Natural killer cell (primary cell): ENCODE data around the gene SKAP2. TPM values are rescaled to one million over a fixed set of nuclear protein-coding genes. Genes with fewer than 3 reads are reported as not detected.

Source experiments
- ATAC-seq, 3 donors: fragments of 150-1000 bp in 2 of 3; fragments of 200-7000 bp in 1 of 3; cut with Tn5 transposase; 1 replicate in 1 of 3; 2 replicates in 2 of 3; pipeline ENCODE4 v1.10.0; 2021; ENCODE audit warnings: mild to moderate bottlenecking in 2 of 3, moderate library complexity in 2 of 3
- DNase-seq, 2 donors: peaks; one replicate each; pipeline versions ENCODE4 v3.0.0 to v3.0.0-alpha.2; 2013 to 2021; ENCODE audit warnings: mixed read lengths in 1 of 2
- H3K27ac ChIP-seq: one replicate; pipeline ENCODE4 v1.5.1; 2013; ENCODE audit warnings: mild to moderate bottlenecking, low read length
- H3K27me3 ChIP-seq: one replicate; pipeline ENCODE4 v1.6.1; 2013; ENCODE audit warnings: low read length; ENCODE audit not compliant: control insufficient read depth, insufficient read depth
- H3K36me3 ChIP-seq: one replicate; pipeline ENCODE4 v1.6.1; 2013; ENCODE audit warnings: low read length; ENCODE audit not compliant: control insufficient read depth, insufficient read depth
- H3K4me1 ChIP-seq: one replicate; pipeline ENCODE4 v1.6.1; 2013; ENCODE audit warnings: low read length; ENCODE audit not compliant: control insufficient read depth, insufficient read depth
- H3K4me3 ChIP-seq: one replicate; pipeline ENCODE4 v1.5.1; 2013; ENCODE audit warnings: low read length
- H3K9me3 ChIP-seq: one replicate; pipeline ENCODE4 v1.6.1; 2013; ENCODE audit warnings: low read length; ENCODE audit not compliant: control insufficient read depth, insufficient read depth
- H3K27ac Mint-ChIP-seq, 2 donors: one replicate each; pipeline ENCODE4 v1.8.0; 2022; ENCODE audit warnings: mild to moderate bottlenecking in 2 of 2, mixed read lengths in 2 of 2, moderate library complexity in 1 of 2
- H3K27me3 Mint-ChIP-seq, 2 donors: one replicate each; pipeline ENCODE4 v1.8.0; 2022; ENCODE audit warnings: low read depth in 2 of 2, mixed read lengths in 2 of 2
- H3K36me3 Mint-ChIP-seq: one replicate; pipeline ENCODE4 v1.8.0; 2022; ENCODE audit warnings: mixed read lengths
- H3K4me1 Mint-ChIP-seq, 2 donors: one replicate each; pipeline ENCODE4 v1.8.0; 2022; ENCODE audit warnings: mixed read lengths in 2 of 2
- H3K4me3 Mint-ChIP-seq: one replicate; pipeline ENCODE4 v1.8.0; 2022; ENCODE audit warnings: mild to moderate bottlenecking, moderate library complexity, mixed read lengths
- H3K9me3 Mint-ChIP-seq, 2 donors: one replicate each; pipeline ENCODE4 v1.8.0; 2022; ENCODE audit warnings: mixed read lengths in 2 of 2
- WGBS: methylation state at CpG from one replicate; pipeline ENCODE4 v1.1.7; 2013; ENCODE audit warnings: missing lambda C conversion rate; ENCODE audit not compliant: insufficient coverage; 5-methylcytosine and 5-hydroxymethylcytosine counted together
- intact Hi-C: fragments of 100-400 bp; cut with micrococcal nuclease; formaldehyde crosslinking; loops from one replicate; pipeline ENCODE4 v1.14.2; 2022
- total RNA-seq, 4 donors: library from RNA; stranded (reverse); fragments of 120-200 nt in 1 of 4; gene quantifications; one replicate each; pipeline versions ENCODE4 v1.2.3 to v1.2.4, GENCODE V29; 2013 to 2022
- TF ChIP-seq, protein P1 (sequence below): fragments of 200-600 bp; IDR thresholded peaks from one replicate; pipeline ENCODE4 v1.8.0; 2022; ENCODE audit warnings: antibody characterized with exemption

SKAP2 gene
- total RNA-seq, 3 donors from 2014 or later (not counting 1 experiment from before 2014, with no cell fraction given), result 26.8 to 42.4 (median 35.1) TPM

GRCh38 chr7:26667514-26668133 is 196.8 kb downstream of the SKAP2 start:
- 19% methylated on average over 5 of the region's 5 CpGs for WGBS
- Histone ChIP-seq H3K36me3 (no peaks in the 10 kb centered on the region), H3K27ac (no peak overlapping the region), H3K27me3 (no peaks in the 10 kb centered on the region), H3K4me1 (no peaks in the 10 kb centered on the region), H3K9me3 (no peaks in the 10 kb centered on the region), H3K4me3 (no peak overlapping the region)
- TF ChIP-seq, protein P1, sequence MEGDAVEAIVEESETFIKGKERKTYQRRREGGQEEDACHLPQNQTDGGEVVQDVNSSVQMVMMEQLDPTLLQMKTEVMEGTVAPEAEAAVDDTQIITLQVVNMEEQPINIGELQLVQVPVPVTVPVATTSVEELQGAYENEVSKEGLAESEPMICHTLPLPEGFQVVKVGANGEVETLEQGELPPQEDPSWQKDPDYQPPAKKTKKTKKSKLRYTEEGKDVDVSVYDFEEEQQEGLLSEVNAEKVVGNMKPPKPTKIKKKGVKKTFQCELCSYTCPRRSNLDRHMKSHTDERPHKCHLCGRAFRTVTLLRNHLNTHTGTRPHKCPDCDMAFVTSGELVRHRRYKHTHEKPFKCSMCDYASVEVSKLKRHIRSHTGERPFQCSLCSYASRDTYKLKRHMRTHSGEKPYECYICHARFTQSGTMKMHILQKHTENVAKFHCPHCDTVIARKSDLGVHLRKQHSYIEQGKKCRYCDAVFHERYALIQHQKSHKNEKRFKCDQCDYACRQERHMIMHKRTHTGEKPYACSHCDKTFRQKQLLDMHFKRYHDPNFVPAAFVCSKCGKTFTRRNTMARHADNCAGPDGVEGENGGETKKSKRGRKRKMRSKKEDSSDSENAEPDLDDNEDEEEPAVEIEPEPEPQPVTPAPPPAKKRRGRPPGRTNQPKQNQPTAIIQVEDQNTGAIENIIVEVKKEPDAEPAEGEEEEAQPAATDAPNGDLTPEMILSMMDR, result peak; percentile 46
- peaks cover 5% of the 10 kb centered on the region for H3K36me3 Mint-ChIP-seq
- H3K27me3 Mint-ChIP-seq, result no peaks in the 10 kb centered on the region
- intact Hi-C loops, result loop anchor here (5.0 kb wide), 1 partner anchor 290 kb away; no protein-coding TSS in a partner anchor
- peaks cover 16 to 18% of the 10 kb centered on the region in 2 donors for H3K4me1 Mint-ChIP-seq
- no peaks in the 10 kb centered on the region for H3K9me3 Mint-ChIP-seq
- H3K4me3 Mint-ChIP-seq, result no peak overlapping the region
- ATAC-seq (peak; percentile 50 to 65 (median 59)), DNase-seq (peak in 1 of 2 donors; percentile 82)
- no peak overlapping the region for H3K27ac Mint-ChIP-seq

DNA sequence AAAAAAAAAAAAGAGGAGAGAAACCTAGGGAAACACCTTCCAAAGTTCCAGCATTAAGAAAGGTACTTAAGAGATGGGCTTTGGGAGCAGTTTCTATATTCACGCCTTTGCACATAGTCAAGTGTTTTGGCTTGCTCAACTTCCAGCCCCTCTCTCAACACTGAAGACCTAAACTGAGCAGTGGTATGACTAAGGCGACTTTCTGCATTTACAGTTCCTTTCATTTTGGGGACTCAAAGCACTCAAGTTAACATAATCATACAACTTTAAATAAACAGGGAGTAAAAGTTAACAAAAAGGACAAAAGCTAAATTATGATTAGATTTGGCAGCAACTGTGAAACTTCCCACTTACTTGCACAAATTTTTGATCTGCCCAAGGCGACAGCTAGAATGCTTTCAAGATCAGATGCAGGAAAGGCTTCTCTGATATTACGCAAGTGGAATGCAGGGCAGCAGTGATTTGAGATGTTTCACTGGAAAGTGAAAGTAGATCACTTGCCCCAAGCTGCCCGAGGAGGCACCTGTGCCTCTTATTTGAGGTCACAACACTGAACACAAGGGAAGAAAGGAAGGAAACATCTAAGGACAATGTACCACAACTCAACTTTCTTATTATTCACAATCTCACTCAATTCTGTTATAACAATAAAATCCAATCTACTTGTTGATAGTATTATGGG is 199.5 kb downstream of the SKAP2 start:
- Mint-ChIP-seq H3K9me3 (no peaks in the 10 kb centered on the region), H3K27ac (peak overlapping the region in 1 of 2 donors; percentile 79), H3K27me3 (no peaks in the 10 kb centered on the region), H3K4me3 (peak overlapping the region; percentile 6), H3K36me3 (no peaks in the 10 kb centered on the region), H3K4me1 (peaks cover 16 to 18% of the 10 kb centered on the region in 2 donors)
- no peak overlapping the region for H3K27ac ChIP-seq
- no peaks in the 10 kb centered on the region for H3K4me1 ChIP-seq
- H3K27me3 ChIP-seq, result no peaks in the 10 kb centered on the region
- DNase-seq (peak in 1 of 2 donors; percentile 63), ATAC-seq (peak; percentile 52 to 75 (median 69))
- no peaks in the 10 kb centered on the region for H3K36me3 ChIP-seq
- no peaks in the 10 kb centered on the region for H3K9me3 ChIP-seq
- TF ChIP-seq, protein P1, result no peak
- intact Hi-C loops, result loop anchor here (5.0 kb wide), 1 partner anchor 288 kb away; no protein-coding TSS in a partner anchor
- H3K4me3 ChIP-seq, result no peak overlapping the region
- 26% methylated on average over 5 of the region's 5 CpGs for WGBS

GRCh38 chr7:26664274-26664673 is 200.1 kb downstream of the SKAP2 start:
- H3K27me3 Mint-ChIP-seq, result no peaks in the 10 kb centered on the region
- no peak for ATAC-seq
- no CpG with 5 or more reads among the region's 1 CpG for WGBS
- Histone ChIP-seq H3K27ac (no peak overlapping the region), H3K4me3 (no peak overlapping the region), H3K9me3 (no peaks in the 10 kb centered on the region), H3K36me3 (no peaks in the 10 kb centered on the region), H3K27me3 (no peaks in the 10 kb centered on the region), H3K4me1 (no peaks in the 10 kb centered on the region)
- H3K4me1 Mint-ChIP-seq, result peaks cover 16 to 18% of the 10 kb centered on the region in 2 donors
- TF ChIP-seq, protein P1, result no peak
- intact Hi-C loops, result no loop called here
- H3K27ac Mint-ChIP-seq, result peak overlapping the region in 1 of 2 donors; percentile 79
- no peaks in the 10 kb centered on the region for H3K9me3 Mint-ChIP-seq
- no peak for DNase-seq
- H3K36me3 Mint-ChIP-seq, result no peaks in the 10 kb centered on the region
- H3K4me3 Mint-ChIP-seq, result no peak overlapping the region
